ENCODE measurements around the gene RNF125. TPM values are rescaled to one million over a fixed set of nuclear protein-coding genes. Genes with fewer than 3 reads are reported as not detected.

Gene RNF125
- total and polyA plus RNA-seq, 9 of the 15 experiments (the other 6 are each of a cell fraction or from before 2014, with no cell fraction given), result 0.01 to 0.29 (median 0.07) TPM; not detected in 1

GRCh38 chr18:32025744-32026143 is 7.1 kb downstream of the RNF125 start:
- Histone ChIP-seq H3K79me2 (ENCODE audit: control insufficient read depth, insufficient read depth, low read length) (no peaks in the 10 kb centered on the region), H2AFZ (ENCODE audit: low read depth, low read length) (no peak overlapping the region), H3K27ac (ENCODE audit: extremely low read depth, low read depth, low read length) (no peak overlapping the region), H3K36me3 (ENCODE audit: control insufficient read depth, insufficient read depth, low read length) (no peaks in the 10 kb centered on the region), H3K4me2 (ENCODE audit: insufficient read depth, low read length) (no peak overlapping the region), H3K9me3 (replicated peaks; ENCODE audit: control insufficient read depth, insufficient read depth, low read depth, low read length) (no peaks in the 10 kb centered on the region), H4K20me1 (replicated peaks; ENCODE audit: control insufficient read depth, insufficient read depth, low read length) (no peaks in the 10 kb centered on the region), H3K9me1 (ENCODE audit: control insufficient read depth, insufficient read depth, low read length) (no peaks in the 10 kb centered on the region), H3K9ac (ENCODE audit: insufficient read depth in 1 of 2, low read depth in 2 of 2, low read length in 2 of 2) (no peak overlapping the region), H3K4me3 (no peak overlapping the region), H3K27me3 (ENCODE audit: control insufficient read depth in 2 of 2, insufficient read depth in 2 of 2, low read length in 2 of 2) (peaks cover 18 to 35% of the 10 kb centered on the region in 2 experiments; a peak in 4 of 5 replicates), H3K4me1 (replicated peaks in 1 of 2; ENCODE audit: control insufficient read depth in 2 of 2, insufficient read depth in 2 of 2, low read length in 2 of 2) (no peaks in the 10 kb centered on the region)
- DNase-seq (ENCODE audit: extremely low read depth in 1 of 4, low spot score in 3 of 4), result no peak
- ChIA-PET CTCF (ENCODE audit: low intra/inter-chr PET ratio) (no interaction called here), POLR2A (interaction anchor here (0.7 kb wide), 1 partner anchor 26 kb away, joined by 3 read pairs; no protein-coding TSS in a partner anchor)
- BruUV-seq (replicated peaks), result no TSS peak
- in situ Hi-C loops (cut with MboI), result no loop called here
- ATAC-seq, result no peak
- WGBS (ENCODE audit: insufficient coverage, low coverage, missing lambda C conversion rate), result 0% methylated on average over 2 of the region's 2 CpGs
- intact Hi-C loops (cut with micrococcal nuclease), result no loop called here
- FAIRE-seq, result no peak
- TF ChIP-seq NR0B1 (IDR thresholded peaks at IDR 0.05; ENCODE audit: partially characterized antibody) (no peak), ZNF197 (CRISPR knock-in tag; IDR thresholded peaks at IDR 0.05; ENCODE audit: low read depth) (no peak), ELK3 (CRISPR knock-in tag; IDR thresholded peaks at IDR 0.05) (no peak), PURB (CRISPR knock-in tag; IDR thresholded peaks at IDR 0.05; ENCODE audit: low read depth) (no peak), CTCF (IDR thresholded peaks at IDR 0.05 in 2 of 3, conservative IDR thresholded peaks at IDR 0.05 in 1 of 3; ENCODE audit: insufficient read depth in 2 of 3, low read depth in 1 of 3, low read length in 3 of 3) (no peak), ZBTB11 (CRISPR knock-in tag; IDR thresholded peaks at IDR 0.05) (no peak), ZNF717 (CRISPR knock-in tag; IDR thresholded peaks at IDR 0.05) (no peak), CAMTA2 (CRISPR knock-in tag; conservative IDR thresholded peaks at IDR 0.05) (no peak), KLF1 (tag; IDR thresholded peaks at IDR 0.05) (no peak), ZNF23 (CRISPR knock-in tag; IDR thresholded peaks at IDR 0.05) (no peak), NR2F6 (CRISPR knock-in tag; IDR thresholded peaks at IDR 0.05) (no peak), ZNF696 (CRISPR knock-in tag; conservative IDR thresholded peaks at IDR 0.05) (no peak), JUND (IDR thresholded peaks at IDR 0.05; ENCODE audit: borderline replicate concordance, low read depth, low read length) (no peak), JUND (tag; IDR thresholded peaks at IDR 0.05; ENCODE audit: borderline replicate concordance, low read depth, low read length) (no peak)
